ENCODE measurements around the gene SMAGP. TPM values are rescaled to one million over a fixed set of nuclear protein-coding genes. Genes with fewer than 3 reads are reported as not detected.

The SMAGP gene
- total RNA-seq, 1 donor from 2014 or later, result 29.3 TPM

- no peak overlapping the region for H3K4me3 ChIP-seq (ENCODE audit: low read depth, low read length)
- TF ChIP-seq CTCF (conservative IDR thresholded peaks at IDR 0.05; ENCODE audit: low read depth, low read length), result no peak
- no peak for DNase-seq (ENCODE audit: low read depth)
Observed at GRCh38 chr12:51242876-51243275, 27.3 kb downstream of the SMAGP start.

- DNase-seq (ENCODE audit: low read depth), result no peak
- no peak overlapping the region for H3K4me3 ChIP-seq (ENCODE audit: low read depth, low read length)
- TF ChIP-seq CTCF (conservative IDR thresholded peaks at IDR 0.05; ENCODE audit: low read depth, low read length), result no peak
Observed at GRCh38 chr12:51242120-51242519, 28.1 kb downstream of the SMAGP start.

- no peak overlapping the region for H3K4me3 ChIP-seq (ENCODE audit: low read depth, low read length)
- TF ChIP-seq CTCF (conservative IDR thresholded peaks at IDR 0.05; ENCODE audit: low read depth, low read length), result no peak
- no peak for DNase-seq (ENCODE audit: low read depth)
Observed at GRCh38 chr12:51240971-51241370, 29.2 kb downstream of the SMAGP start.

- TF ChIP-seq CTCF (conservative IDR thresholded peaks at IDR 0.05; ENCODE audit: low read depth, low read length), result peak; percentile 28
- peak; percentile 60 for DNase-seq (ENCODE audit: low read depth)
- peak within 1 kb of the TSS; percentile 97 for H3K4me3 ChIP-seq (ENCODE audit: low read depth, low read length)
Observed at GRCh38 chr12:51238510-51239334, 31.5 kb downstream of the SMAGP start, which contains the start of gene DAZAP2. Gene DAZAP2 (plus strand): TSS chr12:51238826. CDS start chr12:51238908, 82 bp downstream.

GRCh38 chr12:51238037-51238509 is 32.1 kb downstream of the SMAGP start:
- peak; percentile 1 for TF ChIP-seq CTCF (conservative IDR thresholded peaks at IDR 0.05; ENCODE audit: low read depth, low read length)

GRCh38 chr12:51234530-51234929 is 35.7 kb downstream of the SMAGP start:
- no peak for DNase-seq (ENCODE audit: low read depth)
- no peak for TF ChIP-seq CTCF (conservative IDR thresholded peaks at IDR 0.05; ENCODE audit: low read depth, low read length)
- H3K4me3 ChIP-seq (ENCODE audit: low read depth, low read length), result no peak overlapping the region

More at GRCh38 chr12:51238037-51238509, 32.1 kb downstream of the SMAGP start:
- peak overlapping the region; percentile 97 for H3K4me3 ChIP-seq (ENCODE audit: low read depth, low read length)
- no peak for DNase-seq (ENCODE audit: low read depth)
